GM12891 (cell line): ENCODE data around the gene PPM1D.

Experiments
- PAX5 ChIP-seq: IDR thresholded peaks from 2 replicates; pipeline ENCODE4 v1.6.1; 2011; ENCODE audit warnings: low read length, moderate library complexity, mild to moderate bottlenecking; ENCODE audit not compliant: insufficient read depth, severe bottlenecking
- POLR2A ChIP-seq: IDR thresholded peaks from 2 replicates; pipeline ENCODE4 v1.6.1; 2011; ENCODE audit warnings: low read depth, low read length, control low read depth
- POLR2AphosphoS5 ChIP-seq: IDR thresholded peaks from 2 replicates; pipeline ENCODE4 v1.6.1; 2011; ENCODE audit warnings: low read depth, low read length, control low read depth
- POU2F2 ChIP-seq: IDR thresholded peaks from 2 replicates; pipeline ENCODE4 v1.6.1; 2011; ENCODE audit warnings: low read depth, mild to moderate bottlenecking, control low read depth, low read length, moderate library complexity
- SPI1 ChIP-seq: IDR thresholded peaks from 2 replicates; pipeline ENCODE4 v1.6.1; 2011; ENCODE audit warnings: low read depth, low read length, control low read depth
- TAF1 ChIP-seq: IDR thresholded peaks from 2 replicates; pipeline ENCODE4 v1.6.1; 2011; ENCODE audit warnings: low read depth, low read length, control low read depth

DNA sequence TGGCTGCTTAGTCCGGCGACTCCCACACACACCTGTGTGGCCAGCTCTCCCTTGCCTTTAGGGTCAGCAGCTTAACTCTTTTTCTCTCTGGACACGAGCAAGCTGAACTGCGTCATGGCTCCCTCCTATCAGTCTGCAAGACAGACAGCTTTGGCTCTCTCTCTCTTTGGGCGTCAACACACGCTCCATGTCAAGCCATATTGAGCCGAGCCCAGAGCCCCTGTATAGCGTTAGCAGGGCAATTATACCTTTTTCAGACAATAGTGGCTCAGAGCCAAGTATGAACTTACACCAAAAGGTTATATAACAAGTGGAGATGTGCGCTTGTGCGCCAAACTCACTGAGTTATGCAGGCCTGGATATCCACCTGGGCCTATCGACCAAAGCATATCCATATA, 39.1 kb upstream of the PPM1D start:
- TF ChIP-seq POU2F2 (no peak), POLR2A (no peak), POLR2AphosphoS5 (no peak), TAF1 (no peak), SPI1 (no peak), PAX5 (no peak)
